ENCODE measurements around the gene SRA1. TPM values are rescaled to one million over a fixed set of nuclear protein-coding genes. Genes with fewer than 3 reads are reported as not detected.

SRA1 gene
- total RNA-seq, 1 donor from 2014 or later = 28.2 TPM

DNA sequence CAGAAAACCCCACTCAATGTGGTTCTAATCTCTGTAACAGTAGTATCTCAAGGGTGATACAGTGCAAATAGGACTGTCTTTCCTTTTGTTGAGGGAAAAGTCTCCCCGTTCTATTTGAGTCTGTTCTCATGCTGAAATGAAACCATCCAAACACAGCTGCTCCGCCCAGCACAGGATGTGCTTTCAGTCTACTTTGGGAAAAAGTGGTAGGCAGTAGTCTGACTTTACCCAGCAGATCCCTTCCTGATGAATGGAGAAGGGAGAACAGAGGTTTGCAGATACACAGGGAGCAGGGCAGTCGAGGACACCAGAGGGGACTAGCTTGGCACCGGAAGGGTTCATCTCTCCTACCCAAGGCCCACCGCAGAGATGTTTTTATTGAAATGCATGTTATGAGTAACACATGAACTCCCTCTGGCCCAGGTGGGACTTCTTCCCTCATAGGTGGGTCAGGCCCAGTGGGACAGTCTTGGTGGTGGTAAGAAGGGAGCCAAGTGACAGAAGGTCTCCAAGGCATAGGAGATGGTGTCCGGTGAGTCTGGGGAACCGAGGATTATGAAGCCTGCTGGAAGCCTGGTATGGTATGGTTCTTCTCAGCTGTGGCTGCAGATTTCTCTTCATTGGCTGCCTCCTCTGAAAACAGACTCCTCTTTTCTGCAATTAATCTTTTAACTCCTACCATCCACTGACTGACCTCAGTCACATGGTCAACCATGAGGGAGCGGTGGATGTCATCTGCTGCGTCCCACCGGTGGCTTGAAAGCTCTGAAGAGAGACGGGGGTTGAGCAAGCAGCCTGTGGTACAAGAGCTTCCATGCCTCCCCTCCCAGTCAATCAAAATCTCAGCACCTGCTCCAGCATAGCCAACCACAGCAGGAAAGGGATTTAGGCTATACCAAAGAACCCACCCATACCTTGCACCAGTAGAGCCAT is 6.9 kb downstream of the SRA1 start:
- no peak for DNase-seq (ENCODE audit: low read depth)

GRCh38 chr5:140549237-140550144 is 7.8 kb downstream of the SRA1 start:
- DNase-seq (ENCODE audit: low read depth) = no peak

- no peak for DNase-seq (ENCODE audit: low read depth)
These were observed 8.5 kb downstream of the SRA1 start for GRCh38 chr5:140548791-140549190.

GRCh38 chr5:140548300-140548688 is 9.0 kb downstream of the SRA1 start:
- no peak for DNase-seq (ENCODE audit: low read depth)

- peak; percentile 92 for DNase-seq (ENCODE audit: low read depth)
These were observed 9.6 kb downstream of the SRA1 start, which contains the start of gene EIF4EBP3 for GRCh38 chr5:140547508-140548299. Gene EIF4EBP3, plus strand, starts transcription at chr5:140547662. Its CDS starts 76 bp downstream, at chr5:140547738.

GRCh38 chr5:140546851-140547507 is 10.3 kb downstream of the SRA1 start:
- DNase-seq (ENCODE audit: low read depth) = no peak

GRCh38 chr5:140545606-140546005 is 11.7 kb downstream of the SRA1 start:
- DNase-seq (ENCODE audit: low read depth) = no peak

GRCh38 chr5:140544986-140545385 is 12.3 kb downstream of the SRA1 start:
- no peak for DNase-seq (ENCODE audit: low read depth)

- DNase-seq (ENCODE audit: low read depth) = no peak
These were observed 14.3 kb downstream of the SRA1 start for GRCh38 chr5:140542972-140543371.

DNA sequence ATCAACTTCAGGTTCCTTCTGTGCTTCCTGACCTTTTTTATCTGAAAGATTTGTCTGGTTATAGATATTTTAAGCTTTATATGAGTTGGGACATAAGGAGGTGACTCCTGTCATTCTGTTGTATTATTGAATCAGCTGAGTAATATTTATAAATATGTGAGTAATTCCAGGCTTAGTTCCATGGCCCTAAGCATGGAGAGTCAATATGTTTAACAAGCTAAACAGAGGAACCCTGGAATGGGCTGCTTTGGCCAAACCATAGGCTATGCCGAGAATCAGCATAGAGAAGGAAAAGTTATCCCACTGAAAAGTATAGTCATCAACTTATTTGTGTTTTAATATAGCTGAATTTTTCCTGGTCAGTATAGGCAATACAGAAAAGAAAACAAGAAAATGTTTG is 17.0 kb downstream of the SRA1 start:
- DNase-seq (ENCODE audit: low read depth) = no peak

GRCh38 chr5:140524003-140524402 is 33.3 kb downstream of the SRA1 start:
- no peak for DNase-seq (ENCODE audit: low read depth)

- no peak for DNase-seq (ENCODE audit: low read depth)
These were observed 44.1 kb downstream of the SRA1 start for GRCh38 chr5:140513124-140513523.

DNA sequence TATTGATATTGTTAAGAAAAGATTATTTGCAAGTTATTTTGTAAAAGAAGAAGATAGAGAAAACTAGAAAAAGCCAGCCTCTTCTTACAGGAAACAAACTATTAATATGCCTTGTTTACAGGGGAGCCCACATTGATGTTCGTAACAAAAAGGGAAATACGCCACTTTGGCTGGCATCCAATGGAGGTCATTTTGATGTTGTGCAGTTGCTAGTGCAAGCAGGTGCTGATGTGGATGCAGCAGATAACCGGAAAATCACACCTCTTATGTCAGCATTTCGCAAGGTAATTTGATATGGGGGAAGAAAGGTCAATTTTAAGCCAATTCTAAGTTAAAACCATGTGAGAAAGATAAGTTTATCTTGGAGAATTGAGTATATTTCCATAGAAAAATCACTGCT is 47.4 kb downstream of the SRA1 start:
- DNase-seq (ENCODE audit: low read depth) = no peak

DNA sequence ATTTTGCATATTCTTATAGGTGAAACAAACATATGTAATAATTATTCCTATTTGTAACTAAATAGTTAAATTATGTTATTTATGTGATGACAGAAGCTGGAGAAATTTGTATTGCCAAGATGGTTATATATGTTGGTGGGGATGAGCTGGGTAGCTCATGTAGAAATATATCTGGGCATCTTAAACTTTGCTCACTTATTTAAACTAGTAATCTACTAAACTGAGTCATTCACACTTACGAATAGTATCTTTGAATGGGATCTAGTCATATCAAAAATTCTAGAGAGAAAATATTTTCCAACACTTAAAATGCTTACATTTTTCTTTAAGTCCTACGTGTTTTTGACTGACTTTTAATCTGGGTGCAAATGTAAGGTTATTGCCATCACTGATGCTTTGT is 54.4 kb downstream of the SRA1 start:
- no peak for DNase-seq (ENCODE audit: low read depth)

Other genes starting within 250 kb of the SRA1 start
- gene HBEGF, start 210.9 kb downstream of the SRA1 start, total RNA-seq = 23.4 and 52.8 TPM in 2 replicates
- not detected in 2 replicates for gene SLC4A9, start 197.3 kb downstream of the SRA1 start, total RNA-seq
- 36.1 and 81.5 TPM in 2 replicates for gene ANKHD1, start 155.6 kb downstream of the SRA1 start, total RNA-seq
- gene EIF4EBP3, start 9.8 kb downstream of the SRA1 start, total RNA-seq = 0.17 and 0.80 TPM in 2 replicates
- 5.2 and 21.5 TPM in 2 replicates for gene APBB3, start 7.1 kb upstream of the SRA1 start, total RNA-seq
- gene SLC35A4, start 7.4 kb upstream of the SRA1 start, total RNA-seq = 28.7 and 85.2 TPM in 2 replicates
- gene CD14, start 75.7 kb upstream of the SRA1 start, total RNA-seq = 5.3 TPM in 1 of 2 replicates, not detected in the other
- 10.9 and 18.9 TPM in 2 replicates for gene TMCO6, start 82.0 kb upstream of the SRA1 start, total RNA-seq
- 33.0 and 35.6 TPM in 2 replicates for gene NDUFA2, start 90.2 kb upstream of the SRA1 start, total RNA-seq
- gene IK, start 90.4 kb upstream of the SRA1 start, total RNA-seq = 73.3 and 168 TPM in 2 replicates
- gene WDR55, start 107.4 kb upstream of the SRA1 start, total RNA-seq = 43.3 and 58.7 TPM in 2 replicates
- 0.35 and 0.55 TPM in 2 replicates for gene DND1, start 116.1 kb upstream of the SRA1 start, total RNA-seq
- gene HARS1, start 133.9 kb upstream of the SRA1 start, total RNA-seq = 72.2 and 80.2 TPM in 2 replicates
- gene HARS2, start 134.0 kb upstream of the SRA1 start, total RNA-seq = 40.4 and 51.1 TPM in 2 replicates
- gene ZMAT2, start 143.0 kb upstream of the SRA1 start, total RNA-seq = 61.0 and 63.1 TPM in 2 replicates
- 0.10 and 0.35 TPM in 2 replicates for gene PCDHA1, start 228.7 kb upstream of the SRA1 start, total RNA-seq
- 0.35 TPM in 1 of 2 replicates, not detected in the other for gene PCDHA2, start 237.4 kb upstream of the SRA1 start, total RNA-seq
- gene PCDHA3, start 243.6 kb upstream of the SRA1 start, total RNA-seq = 0.17 and 1.3 TPM in 2 replicates
- 4.2 and 9.6 TPM in 2 replicates for gene PCDHA4, start 249.6 kb upstream of the SRA1 start, total RNA-seq